ENCODE results near the gene TRIM7. TPM values are rescaled to one million over a fixed set of nuclear protein-coding genes. Genes with fewer than 3 reads are reported as not detected.

Gene TRIM7
- total and polyA plus RNA-seq, 2 of the 4 experiments (the other 2 are of a cell fraction): 0.54 to 1.0 TPM

- no peak for TF ChIP-seq NFE2L2 (IDR thresholded peaks at IDR 0.05; ENCODE audit: low read depth, low read length)
- TF ChIP-seq MAFK (IDR thresholded peaks at IDR 0.05; ENCODE audit: low read depth, low read length): no peak
- no peak for TF ChIP-seq FOS (IDR thresholded peaks at IDR 0.05; ENCODE audit: low read depth, low read length)
- TF ChIP-seq RFX5 (IDR thresholded peaks at IDR 0.05; ENCODE audit: low read depth, low read length): no peak
- no peak for TF ChIP-seq CEBPB (IDR thresholded peaks at IDR 0.05; ENCODE audit: low read depth, low read length)
- TF ChIP-seq MAZ (IDR thresholded peaks at IDR 0.05; ENCODE audit: borderline replicate concordance, low read depth, low read length): no peak
- TF ChIP-seq, protein P1, sequence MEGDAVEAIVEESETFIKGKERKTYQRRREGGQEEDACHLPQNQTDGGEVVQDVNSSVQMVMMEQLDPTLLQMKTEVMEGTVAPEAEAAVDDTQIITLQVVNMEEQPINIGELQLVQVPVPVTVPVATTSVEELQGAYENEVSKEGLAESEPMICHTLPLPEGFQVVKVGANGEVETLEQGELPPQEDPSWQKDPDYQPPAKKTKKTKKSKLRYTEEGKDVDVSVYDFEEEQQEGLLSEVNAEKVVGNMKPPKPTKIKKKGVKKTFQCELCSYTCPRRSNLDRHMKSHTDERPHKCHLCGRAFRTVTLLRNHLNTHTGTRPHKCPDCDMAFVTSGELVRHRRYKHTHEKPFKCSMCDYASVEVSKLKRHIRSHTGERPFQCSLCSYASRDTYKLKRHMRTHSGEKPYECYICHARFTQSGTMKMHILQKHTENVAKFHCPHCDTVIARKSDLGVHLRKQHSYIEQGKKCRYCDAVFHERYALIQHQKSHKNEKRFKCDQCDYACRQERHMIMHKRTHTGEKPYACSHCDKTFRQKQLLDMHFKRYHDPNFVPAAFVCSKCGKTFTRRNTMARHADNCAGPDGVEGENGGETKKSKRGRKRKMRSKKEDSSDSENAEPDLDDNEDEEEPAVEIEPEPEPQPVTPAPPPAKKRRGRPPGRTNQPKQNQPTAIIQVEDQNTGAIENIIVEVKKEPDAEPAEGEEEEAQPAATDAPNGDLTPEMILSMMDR (conservative IDR thresholded peaks at IDR 0.05; ENCODE audit: low read depth, low read length): no peak
- TF ChIP-seq, protein P2, sequence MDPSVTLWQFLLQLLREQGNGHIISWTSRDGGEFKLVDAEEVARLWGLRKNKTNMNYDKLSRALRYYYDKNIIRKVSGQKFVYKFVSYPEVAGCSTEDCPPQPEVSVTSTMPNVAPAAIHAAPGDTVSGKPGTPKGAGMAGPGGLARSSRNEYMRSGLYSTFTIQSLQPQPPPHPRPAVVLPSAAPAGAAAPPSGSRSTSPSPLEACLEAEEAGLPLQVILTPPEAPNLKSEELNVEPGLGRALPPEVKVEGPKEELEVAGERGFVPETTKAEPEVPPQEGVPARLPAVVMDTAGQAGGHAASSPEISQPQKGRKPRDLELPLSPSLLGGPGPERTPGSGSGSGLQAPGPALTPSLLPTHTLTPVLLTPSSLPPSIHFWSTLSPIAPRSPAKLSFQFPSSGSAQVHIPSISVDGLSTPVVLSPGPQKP (IDR thresholded peaks at IDR 0.05; ENCODE audit: borderline replicate concordance, low read depth, low read length): no peak
- no peak for TF ChIP-seq BHLHE40 (IDR thresholded peaks at IDR 0.05; ENCODE audit: low read depth, low read length)
- no peak for TF ChIP-seq SMC3 (IDR thresholded peaks at IDR 0.05; ENCODE audit: low read depth, low read length)
- no peak for TF ChIP-seq USF2 (IDR thresholded peaks at IDR 0.05; ENCODE audit: low read depth, low read length)
- TF ChIP-seq CHD1 (IDR thresholded peaks at IDR 0.05; ENCODE audit: low read depth, low read length): no peak
- no peak for TF ChIP-seq MXI1 (IDR thresholded peaks at IDR 0.05; ENCODE audit: borderline replicate concordance, low read depth, low read length)
- no peak for TF ChIP-seq RCOR1 (IDR thresholded peaks at IDR 0.05; ENCODE audit: insufficient replicate concordance, low read length)
- no peak for TF ChIP-seq RAD21 (IDR thresholded peaks at IDR 0.05; ENCODE audit: low read length)
- TF ChIP-seq POLR2A (IDR thresholded peaks at IDR 0.05; ENCODE audit: low read depth, low read length): no peak
- Histone ChIP-seq H3K9ac (ENCODE audit: low read depth, low read length) (no peak overlapping the region), H3K4me1 (ENCODE audit: control insufficient read depth, insufficient read depth, low read length) (peaks cover 4% of the 10 kb centered on the region), H3K27me3 (ENCODE audit: control insufficient read depth, insufficient read depth, low read length) (peaks cover 4% of the 10 kb centered on the region), H3K79me1 (ENCODE audit: low read depth in 1 of 2, low read length in 2 of 2) (no peaks in the 10 kb centered on the region), H3K36me3 (ENCODE audit: control insufficient read depth, insufficient read depth, low read length) (no peaks in the 10 kb centered on the region), H3K4me3 (ENCODE audit: insufficient read depth, low read depth, low read length) (no peak overlapping the region), H3K14ac (replicated peaks; ENCODE audit: low read depth, low read length) (no peak overlapping the region), H3K18ac (ENCODE audit: low read depth, low read length) (no peak overlapping the region), H2BK5ac (ENCODE audit: low read depth, low read length, poor library complexity, severe bottlenecking) (no peak overlapping the region), H4K5ac (ENCODE audit: low read depth, low read length) (no peak overlapping the region), H3K56ac (ENCODE audit: extremely low read depth, insufficient read depth, low read length) (no peak overlapping the region), H4K91ac (ENCODE audit: insufficient read depth, low read depth, low read length) (no peak overlapping the region), H3K9me1 (ENCODE audit: insufficient read depth, low read length) (peaks cover 3% of the 10 kb centered on the region), H2BK20ac (ENCODE audit: low read depth, low read length) (no peak overlapping the region), H2AK5ac (ENCODE audit: low read depth, low read length) (no peak overlapping the region), H3K23ac (ENCODE audit: low read depth, low read length) (no peak overlapping the region), H3K4ac (ENCODE audit: low read depth, low read length) (no peak overlapping the region), H4K20me1 (ENCODE audit: insufficient read depth, low read length) (no peaks in the 10 kb centered on the region), H3K9me3 (ENCODE audit: control insufficient read depth, insufficient read depth, low read length) (no peaks in the 10 kb centered on the region), H4K8ac (ENCODE audit: low read depth in 2 of 2, low read length in 2 of 2) (no peak overlapping the region), H3K4me2 (ENCODE audit: low read depth, low read length) (no peak overlapping the region), H2BK120ac (ENCODE audit: low read depth, low read length) (no peak overlapping the region), H2AFZ (replicated peaks; ENCODE audit: low read length, poor library complexity) (no peak overlapping the region), H2BK15ac (ENCODE audit: low read depth, low read length) (no peak overlapping the region), H2AK9ac (replicated peaks; ENCODE audit: low read depth, low read length, poor library complexity) (peak overlapping the region; percentile 76), H3K27ac (ENCODE audit: insufficient read depth, low read length) (no peak overlapping the region)
- DNase-seq (no peak), ATAC-seq (ENCODE audit: low read depth) (no peak)
- no CpG with 5 or more reads among the region's 3 CpGs for WGBS, 2 experiments (ENCODE audit: extremely low coverage in 2 of 2, insufficient read length in 1 of 2)
- POLR2A ChIA-PET (ENCODE audit: unreplicated experiment): no interaction called here
- dilution Hi-C loops (cut with HindIII; ENCODE audit: low sequenced_read_pairs, unreplicated experiment): no loop called here
- in situ Hi-C loops (cut with MboI; ENCODE audit: low sequenced_read_pairs): loop anchor here (10.0 kb wide), 1 partner anchor 284 kb away; no protein-coding TSS in a partner anchor
- intact Hi-C loops (cut with micrococcal nuclease): loop anchor here (1.0 to 5.0 kb wide), 3 partner anchors 25 to 375 kb away; no protein-coding TSS in a partner anchor
- no TSS peak for BruUV-seq (replicated peaks)
- CTCF ChIA-PET: interaction anchor here (0.6 kb wide), 1 partner anchor 39 kb away, joined by 3 read pairs; no protein-coding TSS in a partner anchor
Measured at GRCh38 chr5:181158869-181159268, 46.1 kb downstream of the TRIM7 start.

All from IMR-90 (cell line).